ENCODE results near the gene SERPINB6.
"Not testable (repeated sequence)": the region's sequence is repeated elsewhere in the genome, so short reads cannot be mapped to it uniquely, and the experiment has no call there.

Gene SERPINB6

GRCh38 chr6:2915150-2915549, 56.2 kb downstream of the SERPINB6 start:
- no peak for DNase-seq (ENCODE audit: low read depth, low spot score)

- DNase-seq (ENCODE audit: low read depth, low spot score): no peak
Measured at GRCh38 chr6:2914318-2914660, 57.1 kb downstream of the SERPINB6 start.

GRCh38 chr6:2913621-2914317, 57.6 kb downstream of the SERPINB6 start:
- DNase-seq (ENCODE audit: low read depth, low spot score): no peak

GRCh38 chr6:2911171-2911570, 60.2 kb downstream of the SERPINB6 start:
- DNase-seq (ENCODE audit: low read depth, low spot score): no peak

- no peak for DNase-seq (ENCODE audit: low read depth, low spot score)
Measured at GRCh38 chr6:2909718-2910117, 61.6 kb downstream of the SERPINB6 start.

GRCh38 chr6:2909051-2909606, 62.2 kb downstream of the SERPINB6 start:
- not testable (repeated sequence) for DNase-seq (ENCODE audit: low read depth, low spot score)

GRCh38 chr6:2908516-2908915, 62.9 kb downstream of the SERPINB6 start:
- DNase-seq (ENCODE audit: low read depth, low spot score): peak; percentile 49

GRCh38 chr6:2903411-2904185, 67.8 kb downstream of the SERPINB6 start:
- not testable (repeated sequence) for DNase-seq (ENCODE audit: low read depth, low spot score)

GRCh38 chr6:2901645-2902502, 69.5 kb downstream of the SERPINB6 start:
- DNase-seq (ENCODE audit: low read depth, low spot score): not testable (repeated sequence)

- peak; percentile 60 for DNase-seq (ENCODE audit: low read depth, low spot score)
Measured at GRCh38 chr6:2900821-2901644, 70.3 kb downstream of the SERPINB6 start.

- DNase-seq (ENCODE audit: low read depth, low spot score): no peak
Measured at GRCh38 chr6:2900221-2900807, 71.1 kb downstream of the SERPINB6 start.

- no peak for DNase-seq (ENCODE audit: low read depth, low spot score)
Measured at GRCh38 chr6:2899596-2899995, 71.8 kb downstream of the SERPINB6 start.
